Measurements from ENCODE around the gene PINLYP. TPM values are rescaled to one million over a fixed set of nuclear protein-coding genes. Genes with fewer than 3 reads are reported as not detected.

Gene PINLYP
- total RNA-seq, 4 donors from 2014 or later = 3.3 to 6.2 (median 4.9) TPM

DNA sequence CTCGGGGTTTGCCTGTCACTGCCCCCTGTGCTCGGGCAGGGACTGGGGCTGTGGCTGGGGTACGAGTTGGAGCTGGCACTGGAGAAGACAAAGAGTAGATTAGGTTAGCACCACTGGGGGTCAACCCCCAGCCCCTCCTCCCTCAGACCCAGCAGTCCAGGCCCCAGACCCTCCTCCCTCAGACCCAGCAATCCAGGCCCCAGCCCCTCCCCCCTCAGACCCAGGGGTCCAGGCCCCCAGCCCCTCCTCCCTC lies 23.5 kb upstream of the PINLYP start:
- 90% methylated on average over 3 of the region's 3 CpGs for WGBS
- TF ChIP-seq CTCF (IDR thresholded peaks at IDR 0.05) = no peak
- TF ChIP-seq POLR2AphosphoS5 (IDR thresholded peaks at IDR 0.05) = no peak
- no peak for TF ChIP-seq EP300 (IDR thresholded peaks at IDR 0.05)
- TF ChIP-seq POLR2A (IDR thresholded peaks at IDR 0.05; ENCODE audit: low read depth) = no peak
- no peak for DNase-seq (ENCODE audit: extremely low spot score)
- no peaks in the 10 kb centered on the region for H3K4me1 ChIP-seq
- H3K27ac ChIP-seq (replicated peaks in 1 of 4) = no peak overlapping the region
- H3K4me3 ChIP-seq = no peak overlapping the region
- intact Hi-C loops (cut with DNase I) = no loop called here
- peaks cover 36 to 85% (median 69%) of the 10 kb centered on the region in 4 donors for H3K36me3 ChIP-seq
- H3K9me3 ChIP-seq = no peaks in the 10 kb centered on the region
- H3K27me3 ChIP-seq = no peaks in the 10 kb centered on the region

GRCh38 chr19:43552616-43553015 lies 23.0 kb upstream of the PINLYP start:
- intact Hi-C loops (cut with DNase I) = no loop called here
- Histone ChIP-seq H3K4me1 (no peaks in the 10 kb centered on the region), H3K36me3 (peaks cover 36 to 80% (median 71%) of the 10 kb centered on the region in 4 donors), H3K27me3 (no peaks in the 10 kb centered on the region), H3K27ac (replicated peaks in 1 of 4) (no peak overlapping the region), H3K4me3 (no peak overlapping the region), H3K9me3 (no peaks in the 10 kb centered on the region)
- DNase-seq (ENCODE audit: extremely low spot score) = no peak
- WGBS = 56% methylated on average over 3 of the region's 3 CpGs
- TF ChIP-seq POLR2AphosphoS5 (IDR thresholded peaks at IDR 0.05) (no peak), CTCF (IDR thresholded peaks at IDR 0.05) (no peak), EP300 (IDR thresholded peaks at IDR 0.05) (no peak), POLR2A (IDR thresholded peaks at IDR 0.05; ENCODE audit: low read depth) (no peak)

- no peaks in the 10 kb centered on the region for H3K27me3 ChIP-seq
- peaks cover 36 to 85% (median 76%) of the 10 kb centered on the region in 4 donors for H3K36me3 ChIP-seq
- WGBS = 62% methylated on average over 4 of the region's 4 CpGs
- no peak for DNase-seq (ENCODE audit: extremely low spot score)
- no peak for TF ChIP-seq POLR2AphosphoS5 (IDR thresholded peaks at IDR 0.05)
- no peak for TF ChIP-seq EP300 (IDR thresholded peaks at IDR 0.05)
- TF ChIP-seq CTCF (IDR thresholded peaks at IDR 0.05) = no peak
- TF ChIP-seq POLR2A (IDR thresholded peaks at IDR 0.05; ENCODE audit: low read depth) = no peak
- H3K4me3 ChIP-seq = no peak overlapping the region
- intact Hi-C loops (cut with DNase I) = no loop called here
- no peaks in the 10 kb centered on the region for H3K4me1 ChIP-seq
- no peaks in the 10 kb centered on the region for H3K9me3 ChIP-seq
- H3K27ac ChIP-seq (replicated peaks in 1 of 4) = no peak overlapping the region
Observed at GRCh38 chr19:43553656-43554055, 21.9 kb upstream of the PINLYP start.

DNA sequence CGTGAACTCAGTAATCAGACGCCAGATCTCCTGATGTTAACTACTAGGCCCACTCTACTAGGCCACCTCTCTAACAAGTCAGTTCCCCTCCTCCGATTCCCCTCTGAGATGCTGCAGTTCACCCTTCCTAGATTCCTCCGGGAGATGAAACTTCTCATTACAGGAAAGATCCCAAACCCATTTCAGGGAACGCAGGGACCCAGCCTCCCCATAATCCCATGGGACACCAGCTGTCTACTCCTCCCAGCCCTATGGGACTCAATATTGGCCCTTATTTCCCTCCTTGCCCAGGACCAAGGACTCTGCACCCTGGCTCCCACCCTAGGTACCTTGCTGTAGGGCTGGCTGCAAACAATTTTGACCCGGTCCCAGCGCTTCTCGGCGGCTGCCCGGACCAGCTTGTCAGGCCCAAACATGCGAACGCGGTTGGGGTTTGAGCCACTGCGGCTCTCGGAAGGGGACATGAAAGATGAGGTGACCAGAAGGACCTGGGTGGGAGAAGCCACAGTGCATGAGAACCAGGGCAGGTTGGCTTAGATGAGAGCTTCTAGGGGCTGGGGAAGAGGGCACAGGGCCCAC lies 21.2 kb upstream of the PINLYP start:
- intact Hi-C loops (cut with DNase I) = no loop called here
- no peak for TF ChIP-seq EP300 (IDR thresholded peaks at IDR 0.05)
- no peak for TF ChIP-seq POLR2A (IDR thresholded peaks at IDR 0.05; ENCODE audit: low read depth)
- TF ChIP-seq CTCF (IDR thresholded peaks at IDR 0.05) = no peak
- TF ChIP-seq POLR2AphosphoS5 (IDR thresholded peaks at IDR 0.05) = no peak

GRCh38 chr19:43555185-43555770 lies 20.3 kb upstream of the PINLYP start:
- intact Hi-C loops (cut with DNase I) = no loop called here
- Histone ChIP-seq H3K9me3 (no peaks in the 10 kb centered on the region), H3K27me3 (no peaks in the 10 kb centered on the region), H3K27ac (replicated peaks in 1 of 4) (no peak overlapping the region), H3K4me1 (no peaks in the 10 kb centered on the region), H3K36me3 (peaks cover 36 to 88% (median 71%) of the 10 kb centered on the region in 4 donors), H3K4me3 (no peak overlapping the region)
- TF ChIP-seq CTCF (IDR thresholded peaks at IDR 0.05) = peak; percentile 41 to 53 (median 46)
- no peak for TF ChIP-seq POLR2AphosphoS5 (IDR thresholded peaks at IDR 0.05)
- 40% methylated on average over 8 of the region's 8 CpGs for WGBS
- DNase-seq (ENCODE audit: extremely low spot score) = no peak

More for the DNA sequence above, 21.2 kb upstream of the PINLYP start:
- Histone ChIP-seq H3K27me3 (no peaks in the 10 kb centered on the region), H3K9me3 (no peaks in the 10 kb centered on the region), H3K36me3 (peaks cover 36 to 87% (median 73%) of the 10 kb centered on the region in 4 donors), H3K4me3 (no peak overlapping the region), H3K4me1 (no peaks in the 10 kb centered on the region), H3K27ac (replicated peaks in 1 of 4) (no peak overlapping the region)
- WGBS = 86% methylated on average over 15 of the region's 15 CpGs
- no peak for DNase-seq (ENCODE audit: extremely low spot score)

Data from esophagus muscularis mucosa (tissue), 4 donors.